T-helper 2 cell (primary cell): ENCODE measurements around the gene FSTL4.

Experiments
- DNase-seq, 5 experiments: peaks; one replicate each; pipeline versions ENCODE4 v3.0.0 to v3.0.0-alpha.2; 2012 to 2022

FSTL4 gene

DNA sequence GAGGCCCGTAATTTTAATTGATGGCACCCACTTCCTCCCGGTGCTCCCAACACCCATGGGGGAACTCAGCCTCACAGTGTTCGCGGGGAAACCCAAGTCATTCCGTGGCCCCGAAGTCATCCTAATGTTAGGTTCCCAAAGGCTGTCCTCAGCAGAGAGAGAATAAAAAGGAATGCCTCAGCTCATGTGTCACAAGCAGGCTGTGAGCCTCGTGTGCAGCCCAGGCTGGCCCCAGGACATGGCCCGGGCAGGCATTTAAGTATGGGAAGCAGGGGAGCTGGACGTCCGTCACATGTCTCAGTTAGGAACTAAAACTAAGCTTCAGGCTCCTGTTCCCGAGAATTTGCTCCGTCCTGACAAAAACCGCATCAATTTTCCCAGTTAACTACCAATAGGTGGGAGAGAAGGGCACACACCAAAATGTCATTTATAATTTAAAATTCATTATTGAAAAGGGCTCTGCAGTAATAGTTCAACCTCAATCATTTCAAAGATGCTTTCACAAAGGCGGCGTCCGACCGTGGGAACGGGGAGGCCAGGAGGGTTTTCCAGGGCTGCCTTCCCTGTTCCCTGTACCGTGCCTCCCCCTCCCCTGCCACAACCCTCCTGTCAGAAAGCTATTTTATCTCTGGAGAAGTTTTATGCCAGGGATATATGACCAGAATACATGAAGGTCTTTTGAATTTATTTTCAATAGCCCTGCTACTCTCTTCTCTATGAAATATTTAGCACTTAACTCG lies 137.3 kb downstream of the FSTL4 start:
- peak in 1 of 5 experiments; percentile 22 for DNase-seq

DNA sequence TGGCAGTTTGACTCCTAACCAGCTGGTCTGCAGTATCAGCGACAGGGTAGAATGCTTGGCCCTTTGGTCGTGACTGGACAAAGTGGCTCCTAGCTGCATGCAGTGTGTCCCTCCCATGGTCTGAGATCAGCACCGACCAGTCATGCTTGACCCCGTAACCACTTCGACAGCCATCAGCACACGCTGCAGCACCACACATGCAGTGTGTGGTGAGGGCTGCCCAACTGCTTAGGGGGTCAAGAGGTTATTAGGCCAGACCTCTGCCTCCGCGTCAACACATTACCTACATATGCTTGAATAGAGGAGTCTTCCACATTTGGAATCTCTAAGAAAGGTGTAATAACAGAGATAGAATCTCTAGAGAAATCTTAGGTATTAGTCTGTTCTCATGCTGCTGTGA lies 139.1 kb downstream of the FSTL4 start:
- no peak for DNase-seq

- no peak for DNase-seq
Measured at GRCh38 chr5:133472829-133473228, 139.5 kb downstream of the FSTL4 start.

- DNase-seq: no peak
Measured at GRCh38 chr5:133471699-133472098, 140.6 kb downstream of the FSTL4 start.

- DNase-seq: no peak
Measured at GRCh38 chr5:133470841-133471240, 141.5 kb downstream of the FSTL4 start.

- DNase-seq: no peak
Measured at GRCh38 chr5:133469846-133470245, 142.5 kb downstream of the FSTL4 start.

GRCh38 chr5:133469252-133469651 lies 143.1 kb downstream of the FSTL4 start:
- DNase-seq: no peak

GRCh38 chr5:133468596-133468995 lies 143.7 kb downstream of the FSTL4 start:
- no peak for DNase-seq

DNA sequence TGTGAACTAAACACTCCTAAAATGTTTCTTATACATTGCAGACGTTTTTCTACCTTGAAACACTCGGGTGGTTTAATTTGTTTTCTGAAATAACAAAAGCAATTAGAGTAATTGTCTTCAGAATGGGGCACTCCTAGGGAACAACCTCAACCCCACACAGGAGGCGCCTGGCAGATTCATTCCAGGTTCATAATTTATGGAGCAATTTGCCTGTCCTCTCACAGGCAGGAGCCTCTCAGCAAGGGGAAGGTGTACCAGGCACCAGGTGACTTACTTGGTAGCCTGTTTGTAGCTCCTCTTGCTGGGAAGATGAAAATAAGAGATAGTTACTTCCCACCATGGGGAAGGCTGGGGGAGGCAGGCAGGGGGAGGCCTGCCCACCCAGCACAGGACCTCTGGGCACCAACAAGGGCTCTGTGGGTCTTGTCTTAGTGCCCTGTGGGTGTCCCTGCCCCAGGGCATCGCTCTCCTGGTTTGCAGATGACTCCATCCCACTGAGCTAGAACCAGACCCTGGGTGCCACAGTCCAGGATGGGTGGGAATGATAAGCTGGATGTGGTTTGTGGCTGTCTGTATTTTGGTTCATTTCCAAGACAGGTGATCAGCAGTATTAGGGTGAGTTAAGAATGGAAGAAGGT lies 144.4 kb downstream of the FSTL4 start:
- DNase-seq: peak in 2 of 5 experiments; percentile 24 to 37

GRCh38 chr5:133467335-133467779 lies 145.0 kb downstream of the FSTL4 start:
- DNase-seq: peak in 2 of 5 experiments; percentile 85 to 88

GRCh38 chr5:133466556-133467334 lies 145.6 kb downstream of the FSTL4 start:
- no peak for DNase-seq

DNA sequence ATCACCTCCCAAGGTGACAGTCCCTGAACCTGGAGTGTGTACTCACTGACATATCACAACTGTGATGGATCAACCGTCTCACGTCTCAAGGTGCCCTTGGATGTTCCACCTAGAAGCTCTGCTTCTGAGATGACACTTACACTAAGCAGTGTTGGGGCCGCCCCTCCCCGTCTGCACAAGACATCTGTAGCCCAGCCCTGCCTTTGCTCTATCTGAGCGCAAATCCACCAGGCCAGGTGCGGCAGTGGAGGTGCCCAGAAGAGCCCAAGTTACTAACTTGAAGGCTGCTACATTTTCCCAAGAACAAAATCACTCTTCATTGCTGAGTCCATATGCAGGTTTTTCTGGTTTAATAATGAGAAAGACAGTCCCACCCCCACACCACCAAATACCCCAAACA lies 148.3 kb downstream of the FSTL4 start:
- no peak for DNase-seq

- DNase-seq: no peak
Measured at GRCh38 chr5:133461796-133462516, 150.4 kb downstream of the FSTL4 start.

DNA sequence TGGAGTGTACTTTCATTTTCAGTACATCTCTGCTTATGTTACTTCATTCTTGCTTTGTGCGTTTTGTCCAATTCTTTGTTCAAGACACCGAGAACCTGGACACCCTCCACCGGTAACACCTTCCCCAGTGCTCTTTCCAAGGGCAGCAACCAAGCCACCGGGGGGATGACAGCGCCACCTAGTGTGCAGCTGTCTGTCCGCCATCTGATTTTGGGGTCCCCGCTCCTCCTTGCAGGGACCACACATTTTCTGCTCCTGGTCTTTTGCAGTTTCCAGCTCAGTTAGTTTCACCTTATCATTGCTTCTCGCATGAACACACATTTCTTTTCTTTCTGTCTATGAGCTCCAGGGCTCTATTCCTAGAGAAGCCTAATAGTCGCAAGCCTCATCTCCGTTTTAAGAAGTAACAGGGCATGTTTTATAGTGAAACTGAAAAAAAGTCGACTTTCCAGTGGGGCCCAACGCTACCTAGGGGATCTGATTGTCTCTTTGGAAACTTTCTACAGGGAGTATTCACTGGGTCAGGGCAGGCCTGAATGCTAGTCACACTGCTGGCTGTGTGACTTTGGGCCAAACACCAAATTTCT lies 152.1 kb downstream of the FSTL4 start:
- DNase-seq: peak in 2 of 5 experiments; percentile 9 to 50

GRCh38 chr5:133459474-133460160 lies 152.7 kb downstream of the FSTL4 start:
- no peak for DNase-seq

GRCh38 chr5:133458435-133458834 lies 153.9 kb downstream of the FSTL4 start:
- DNase-seq: no peak

GRCh38 chr5:133457439-133458355 lies 154.6 kb downstream of the FSTL4 start:
- peak in 1 of 5 experiments; percentile 88 for DNase-seq

- no peak for DNase-seq
Measured at GRCh38 chr5:133456933-133457402, 155.4 kb downstream of the FSTL4 start.

- DNase-seq: no peak
Measured at GRCh38 chr5:133455676-133456075, 156.7 kb downstream of the FSTL4 start.

- no peak for DNase-seq
Measured at GRCh38 chr5:133454442-133454841, 157.9 kb downstream of the FSTL4 start.
